HepG2 (cell line): ENCODE measurements around the gene KRT36. TPM values are rescaled to one million over a fixed set of nuclear protein-coding genes. Genes with fewer than 3 reads are reported as not detected.

Source experiments
- microRNA-seq: library from miRNA; unstranded; fragments of <30 nt; microRNA quantifications from one replicate; pipeline ENCODE4, GENCODE V29; 2020
- polyA plus RNA-seq, 8 experiments: library from polyadenylated mRNA; depleted of rRNA in 3 of 8; stranded (reverse) in 7 of 8; unstranded in 1 of 8; fragments of >200 nt; fragmentation: Illumina TruSeq in 4 of 8; extraction: Trizol in 4 of 8; gene quantifications; 2 replicates each; pipeline versions ENCODE4 v1.2.1 to v1.2.3, GENCODE V29; 2011 to 2016; ENCODE audit warnings: low read depth in 4 of 8, missing spikeins in 1 of 8, mixed read lengths in 1 of 8; ENCODE audit not compliant: insufficient read depth in 1 of 8
- small RNA-seq, 3 experiments: library from RNA; depleted of rRNA; stranded (forward); fragments of <200 nt; gene quantifications; one replicate each; pipeline ENCODE3, GENCODE V24; 2012; ENCODE audit warnings: low read depth in 2 of 3, low replicate concordance in 1 of 3; ENCODE audit not compliant: insufficient read length in 3 of 3, insufficient read depth in 2 of 3
- total RNA-seq, 5 experiments: library from RNA; depleted of rRNA; stranded (reverse); fragments of >200 nt; fragmentation: Illumina TruSeq; extraction: Trizol; gene quantifications; 2 replicates each; pipeline ENCODE4 v1.2.3, GENCODE V29; 2016; ENCODE audit warnings: low read depth in 1 of 5

The KRT36 gene
- total and polyA plus RNA-seq, 2 of the 13 experiments (the other 11 are each of a cell fraction or from before 2014, with no cell fraction given), result not detected

Small RNA genes within 50 kb of the gene (microRNA-seq; reads per million reads assigned to microRNA genes)
- gene MIR6510, result not detected

Small RNA genes within 50 kb of the gene (small RNA-seq; reads per million reads assigned to genes)
- gene RNU2-32P, result 0.65 to 33.8 (median 1.6) reads per million in 3 experiments

Other genes starting within 250 kb of the KRT36 start
- gene KRTAP9-4, start 240.2 kb downstream of the KRT36 start, total RNA-seq (2016; rRNA removed; fragmentation: Illumina TruSeq; extraction: Trizol), result not detected in 2 replicates
- gene KRTAP9-4, start 240.2 kb downstream of the KRT36 start, polyA plus RNA-seq (2011; rRNA removed), result not detected in 2 replicates
- gene KRTAP9-9, start 234.5 kb downstream of the KRT36 start, total RNA-seq (2016; rRNA removed; fragmentation: Illumina TruSeq; extraction: Trizol), result not detected in 2 replicates
- gene KRTAP9-9, start 234.5 kb downstream of the KRT36 start, polyA plus RNA-seq (2011; rRNA removed), result not detected in 2 replicates
- gene KRTAP9-6, start 224.5 kb downstream of the KRT36 start, total RNA-seq (2016; rRNA removed; fragmentation: Illumina TruSeq; extraction: Trizol), result not detected in 2 replicates
- gene KRTAP9-6, start 224.5 kb downstream of the KRT36 start, polyA plus RNA-seq (2011; rRNA removed), result not detected in 2 replicates
- not detected in 2 replicates for gene KRTAP9-7, start 214.2 kb downstream of the KRT36 start, total RNA-seq (2016; rRNA removed; fragmentation: Illumina TruSeq; extraction: Trizol)
- not detected in 2 replicates for gene KRTAP9-7, start 214.2 kb downstream of the KRT36 start, polyA plus RNA-seq (2011; rRNA removed)
- gene KRTAP29-1, start 187.1 kb downstream of the KRT36 start, total RNA-seq (2016; rRNA removed; fragmentation: Illumina TruSeq; extraction: Trizol), result not detected in 2 replicates
- not detected in 2 replicates for gene KRTAP29-1, start 187.1 kb downstream of the KRT36 start, polyA plus RNA-seq (2011; rRNA removed)
- gene KRTAP16-1, start 180.6 kb downstream of the KRT36 start, total RNA-seq (2016; rRNA removed; fragmentation: Illumina TruSeq; extraction: Trizol), result not detected in 2 replicates
- gene KRTAP16-1, start 180.6 kb downstream of the KRT36 start, polyA plus RNA-seq (2011; rRNA removed), result not detected in 2 replicates
- not detected in 2 replicates for gene KRTAP17-1, start 174.2 kb downstream of the KRT36 start, total RNA-seq (2016; rRNA removed; fragmentation: Illumina TruSeq; extraction: Trizol)
- not detected in 2 replicates for gene KRTAP17-1, start 174.2 kb downstream of the KRT36 start, polyA plus RNA-seq (2011; rRNA removed)
- not detected in 2 replicates for gene KRT33A, start 139.1 kb downstream of the KRT36 start, total RNA-seq (2016; rRNA removed; fragmentation: Illumina TruSeq; extraction: Trizol)
- not detected in 2 replicates for gene KRT33A, start 139.1 kb downstream of the KRT36 start, polyA plus RNA-seq (2011; rRNA removed)
- gene KRT33B, start 120.1 kb downstream of the KRT36 start, total RNA-seq (2016; rRNA removed; fragmentation: Illumina TruSeq; extraction: Trizol), result not detected in 2 replicates
- not detected in 2 replicates for gene KRT33B, start 120.1 kb downstream of the KRT36 start, polyA plus RNA-seq (2011; rRNA removed)
- not detected in 2 replicates for gene KRT34, start 107.6 kb downstream of the KRT36 start, total RNA-seq (2016; rRNA removed; fragmentation: Illumina TruSeq; extraction: Trizol)
- gene KRT34, start 107.6 kb downstream of the KRT36 start, polyA plus RNA-seq (2011; rRNA removed), result 0.05 TPM in 1 of 2 replicates, not detected in the other
- not detected in 2 replicates for gene KRT31, start 92.3 kb downstream of the KRT36 start, total RNA-seq (2016; rRNA removed; fragmentation: Illumina TruSeq; extraction: Trizol)
- gene KRT31, start 92.3 kb downstream of the KRT36 start, polyA plus RNA-seq (2011; rRNA removed), result 0.05 TPM in 2 replicates
- not detected in 2 replicates for gene KRT37, start 65.3 kb downstream of the KRT36 start, total RNA-seq (2016; rRNA removed; fragmentation: Illumina TruSeq; extraction: Trizol)
- gene KRT37, start 65.3 kb downstream of the KRT36 start, polyA plus RNA-seq (2011; rRNA removed), result 0.69 and 0.76 TPM in 2 replicates
- gene KRT38, start 48.9 kb downstream of the KRT36 start, total RNA-seq (2016; rRNA removed; fragmentation: Illumina TruSeq; extraction: Trizol), result not detected in 2 replicates
- not detected in 2 replicates for gene KRT38, start 48.9 kb downstream of the KRT36 start, polyA plus RNA-seq (2011; rRNA removed)
- not detected in 2 replicates for gene KRT32, start 22.5 kb downstream of the KRT36 start, total RNA-seq (2016; rRNA removed; fragmentation: Illumina TruSeq; extraction: Trizol)
- not detected in 2 replicates for gene KRT32, start 22.5 kb downstream of the KRT36 start, polyA plus RNA-seq (2011; rRNA removed)
- gene KRT35, start 8.8 kb downstream of the KRT36 start, total RNA-seq (2016; rRNA removed; fragmentation: Illumina TruSeq; extraction: Trizol), result not detected in 2 replicates
- gene KRT35, start 8.8 kb downstream of the KRT36 start, polyA plus RNA-seq (2011; rRNA removed), result not detected in 2 replicates
- gene KRT13, start 15.7 kb upstream of the KRT36 start, total RNA-seq (2016; rRNA removed; fragmentation: Illumina TruSeq; extraction: Trizol), result not detected in 2 replicates
- gene KRT13, start 15.7 kb upstream of the KRT36 start, polyA plus RNA-seq (2011; rRNA removed), result 0.30 TPM in 1 of 2 replicates, not detected in the other
- gene KRT15, start 29.0 kb upstream of the KRT36 start, total RNA-seq (2016; rRNA removed; fragmentation: Illumina TruSeq; extraction: Trizol), result 0.46 and 0.94 TPM in 2 replicates
- 0.63 and 1.2 TPM in 2 replicates for gene KRT15, start 29.0 kb upstream of the KRT36 start, polyA plus RNA-seq (2011; rRNA removed)
- 114 and 131 TPM in 2 replicates for gene KRT19, start 38.4 kb upstream of the KRT36 start, total RNA-seq (2016; rRNA removed; fragmentation: Illumina TruSeq; extraction: Trizol)
- gene KRT19, start 38.4 kb upstream of the KRT36 start, polyA plus RNA-seq (2011; rRNA removed), result 142 and 154 TPM in 2 replicates
- not detected in 2 replicates for gene KRT9, start 82.1 kb upstream of the KRT36 start, total RNA-seq (2016; rRNA removed; fragmentation: Illumina TruSeq; extraction: Trizol)
- not detected in 2 replicates for gene KRT9, start 82.1 kb upstream of the KRT36 start, polyA plus RNA-seq (2011; rRNA removed)
- gene KRT14, start 97.0 kb upstream of the KRT36 start, total RNA-seq (2016; rRNA removed; fragmentation: Illumina TruSeq; extraction: Trizol), result not detected in 2 replicates
- 0.09 and 0.37 TPM in 2 replicates for gene KRT14, start 97.0 kb upstream of the KRT36 start, polyA plus RNA-seq (2011; rRNA removed)
- not detected in 2 replicates for gene KRT16, start 122.9 kb upstream of the KRT36 start, total RNA-seq (2016; rRNA removed; fragmentation: Illumina TruSeq; extraction: Trizol)
- 0.07 TPM in 1 of 2 replicates, not detected in the other for gene KRT16, start 122.9 kb upstream of the KRT36 start, polyA plus RNA-seq (2011; rRNA removed)
- gene KRT17, start 134.7 kb upstream of the KRT36 start, total RNA-seq (2016; rRNA removed; fragmentation: Illumina TruSeq; extraction: Trizol), result 0.52 and 0.82 TPM in 2 replicates
- 0.38 and 0.47 TPM in 2 replicates for gene KRT17, start 134.7 kb upstream of the KRT36 start, polyA plus RNA-seq (2011; rRNA removed)
- 147 and 199 TPM in 2 replicates for gene EIF1, start 199.0 kb upstream of the KRT36 start, total RNA-seq (2016; rRNA removed; fragmentation: Illumina TruSeq; extraction: Trizol)
- gene EIF1, start 199.0 kb upstream of the KRT36 start, polyA plus RNA-seq (2011; rRNA removed), result 388 and 517 TPM in 2 replicates
- gene GAST, start 222.4 kb upstream of the KRT36 start, total RNA-seq (2016; rRNA removed; fragmentation: Illumina TruSeq; extraction: Trizol), result 0.42 TPM in 1 of 2 replicates, not detected in the other
- gene GAST, start 222.4 kb upstream of the KRT36 start, polyA plus RNA-seq (2011; rRNA removed), result 0.32 and 0.65 TPM in 2 replicates
- gene HAP1, start 244.7 kb upstream of the KRT36 start, total RNA-seq (2016; rRNA removed; fragmentation: Illumina TruSeq; extraction: Trizol), result 0.07 and 0.08 TPM in 2 replicates
- gene HAP1, start 244.7 kb upstream of the KRT36 start, polyA plus RNA-seq (2011; rRNA removed), result 0.07 and 0.30 TPM in 2 replicates